OCI-LY1 (cell line): ENCODE measurements around the gene PLEK.

ENCODE experiments used
- H2AFZ ChIP-seq: fragments of 200-600 bp; sonication (generic), shearing (Covaris generic); 2 replicates; pipeline ENCODE4 v1.6.0; 2014; ENCODE audit warnings: antibody characterized with exemption, mild to moderate bottlenecking, low read length
- H3F3A ChIP-seq: fragments of 200-600 bp; sonication (generic), shearing (Covaris generic); 2 replicates; pipeline ENCODE4 v1.6.0; 2014; ENCODE audit warnings: mild to moderate bottlenecking, antibody characterized with exemption, low read length, moderate library complexity; ENCODE audit not compliant: insufficient read depth
- H3K27ac ChIP-seq: fragments of 200-600 bp; sonication (generic); 2 replicates; pipeline ENCODE4 v1.5.1; 2014; ENCODE audit warnings: low read length, mixed run types, mild to moderate bottlenecking, low read depth; ENCODE audit not compliant: poor library complexity, severe bottlenecking
- H3K27me3 ChIP-seq: fragments of 200-600 bp; sonication (generic); 2 replicates; pipeline ENCODE4 v1.6.0; 2014; ENCODE audit warnings: antibody characterized with exemption, mild to moderate bottlenecking, low read length, moderate library complexity; ENCODE audit not compliant: insufficient read depth
- H3K36me3 ChIP-seq: fragments of 200-600 bp; sonication (generic); 2 replicates; pipeline ENCODE4 v1.6.1; 2014; ENCODE audit warnings: mild to moderate bottlenecking, antibody characterized with exemption, low read length, moderate library complexity, mixed read lengths; ENCODE audit not compliant: insufficient read depth
- H3K4me1 ChIP-seq: fragments of 200-600 bp; sonication (generic); 2 replicates; pipeline ENCODE4 v1.5.1; 2014; ENCODE audit warnings: mild to moderate bottlenecking, low read length, moderate library complexity; ENCODE audit not compliant: insufficient read depth, severe bottlenecking
- H3K4me2 ChIP-seq: fragments of 200-600 bp; sonication (generic), shearing (Covaris generic); 2 replicates; pipeline ENCODE4 v1.6.1; 2014; ENCODE audit warnings: low read length
- H3K4me3 ChIP-seq: fragments of 200-600 bp; sonication (generic); 2 replicates; pipeline ENCODE4 v1.5.1; 2014; ENCODE audit warnings: low read length, low read depth, mild to moderate bottlenecking, mixed read lengths; ENCODE audit not compliant: poor library complexity, severe bottlenecking
- H3K79me2 ChIP-seq: fragments of 200-600 bp; shearing (Covaris generic); 2 replicates; pipeline ENCODE4 v1.6.1; 2016; ENCODE audit warnings: mixed run types, low read length, mixed read lengths; ENCODE audit not compliant: insufficient read depth
- H3K9ac ChIP-seq: fragments of 200-600 bp; sonication (generic), shearing (Covaris generic); 2 replicates; pipeline ENCODE4 v1.6.1; 2014; ENCODE audit warnings: mild to moderate bottlenecking, low read length, mixed read lengths
- H3K9me2 ChIP-seq: fragments of 200-600 bp; sonication (generic), shearing (Covaris generic); 2 replicates; pipeline ENCODE4 v1.6.1; 2014; ENCODE audit warnings: low read depth, mild to moderate bottlenecking, low read length, mixed read lengths
- H3K9me3 ChIP-seq: fragments of 200-600 bp; shearing (Covaris generic); 2 replicates; pipeline ENCODE4 v1.6.1; 2014; ENCODE audit warnings: low read length, mixed read lengths
- H4K20me1 ChIP-seq: fragments of 200-600 bp; sonication (generic), shearing (Covaris generic); 2 replicates; pipeline ENCODE4 v1.6.0; 2016; ENCODE audit warnings: mild to moderate bottlenecking, low read length; ENCODE audit not compliant: insufficient read depth
- EZH2 ChIP-seq: fragments of 200-600 bp; sonication (generic), shearing (Covaris generic); IDR thresholded peaks from 2 replicates; pipeline ENCODE4 v1.8.0; 2017; ENCODE audit warnings: borderline replicate concordance, mixed run types, mild to moderate bottlenecking, antibody characterized with exemption, low read length, moderate library complexity, mixed read lengths
- TF ChIP-seq, protein P1 (sequence below): fragments of 200-600 bp; sonication (generic), shearing (Covaris generic); IDR thresholded peaks from 2 replicates; pipeline ENCODE4 v1.5.1; 2017; ENCODE audit warnings: mild to moderate bottlenecking, antibody characterized with exemption, low read length, moderate library complexity, mixed read lengths

Gene PLEK

DNA sequence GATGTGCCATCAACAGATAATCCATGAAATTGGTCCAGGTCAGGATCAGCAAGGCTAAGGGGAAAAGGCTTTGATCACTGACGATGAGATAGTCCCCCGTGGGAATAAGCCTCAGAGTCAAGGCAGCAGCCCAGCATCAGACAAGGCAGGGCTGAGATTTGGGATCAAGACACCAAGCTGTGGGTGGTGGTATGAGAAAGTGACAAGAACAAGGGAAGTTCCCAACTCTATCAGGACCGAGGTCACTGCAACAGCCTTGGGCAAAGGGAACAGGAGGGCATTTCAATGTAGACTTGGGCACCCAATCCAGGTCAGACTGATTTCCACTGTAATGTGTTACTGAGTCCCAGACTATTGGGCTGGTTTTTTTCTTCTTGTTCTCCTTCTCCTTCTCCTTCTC lies 18.7 kb downstream of the PLEK start:
- Histone ChIP-seq H3K27me3 (no peaks in the 10 kb centered on the region), H3K36me3 (peaks cover 18% of the 10 kb centered on the region), H3K9me2 (no peaks in the 10 kb centered on the region), H4K20me1 (no peaks in the 10 kb centered on the region), H3K9ac (no peak overlapping the region), H3K9me3 (no peaks in the 10 kb centered on the region), H3K79me2 (no peaks in the 10 kb centered on the region), H3F3A (0 out of 2 replicates have a peak, but pooled peaks cover 3% of the 10 kb centered on the region), H3K4me2 (no peak overlapping the region; the same call in 1 of the 2 replicates), H3K4me3 (no peak overlapping the region), H3K27ac (no peak overlapping the region), H3K4me1 (peaks cover 47% of the 10 kb centered on the region), H2AFZ (no peak overlapping the region)
- no peak for TF ChIP-seq EZH2
- TF ChIP-seq, protein P1, sequence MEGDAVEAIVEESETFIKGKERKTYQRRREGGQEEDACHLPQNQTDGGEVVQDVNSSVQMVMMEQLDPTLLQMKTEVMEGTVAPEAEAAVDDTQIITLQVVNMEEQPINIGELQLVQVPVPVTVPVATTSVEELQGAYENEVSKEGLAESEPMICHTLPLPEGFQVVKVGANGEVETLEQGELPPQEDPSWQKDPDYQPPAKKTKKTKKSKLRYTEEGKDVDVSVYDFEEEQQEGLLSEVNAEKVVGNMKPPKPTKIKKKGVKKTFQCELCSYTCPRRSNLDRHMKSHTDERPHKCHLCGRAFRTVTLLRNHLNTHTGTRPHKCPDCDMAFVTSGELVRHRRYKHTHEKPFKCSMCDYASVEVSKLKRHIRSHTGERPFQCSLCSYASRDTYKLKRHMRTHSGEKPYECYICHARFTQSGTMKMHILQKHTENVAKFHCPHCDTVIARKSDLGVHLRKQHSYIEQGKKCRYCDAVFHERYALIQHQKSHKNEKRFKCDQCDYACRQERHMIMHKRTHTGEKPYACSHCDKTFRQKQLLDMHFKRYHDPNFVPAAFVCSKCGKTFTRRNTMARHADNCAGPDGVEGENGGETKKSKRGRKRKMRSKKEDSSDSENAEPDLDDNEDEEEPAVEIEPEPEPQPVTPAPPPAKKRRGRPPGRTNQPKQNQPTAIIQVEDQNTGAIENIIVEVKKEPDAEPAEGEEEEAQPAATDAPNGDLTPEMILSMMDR, result no peak

DNA sequence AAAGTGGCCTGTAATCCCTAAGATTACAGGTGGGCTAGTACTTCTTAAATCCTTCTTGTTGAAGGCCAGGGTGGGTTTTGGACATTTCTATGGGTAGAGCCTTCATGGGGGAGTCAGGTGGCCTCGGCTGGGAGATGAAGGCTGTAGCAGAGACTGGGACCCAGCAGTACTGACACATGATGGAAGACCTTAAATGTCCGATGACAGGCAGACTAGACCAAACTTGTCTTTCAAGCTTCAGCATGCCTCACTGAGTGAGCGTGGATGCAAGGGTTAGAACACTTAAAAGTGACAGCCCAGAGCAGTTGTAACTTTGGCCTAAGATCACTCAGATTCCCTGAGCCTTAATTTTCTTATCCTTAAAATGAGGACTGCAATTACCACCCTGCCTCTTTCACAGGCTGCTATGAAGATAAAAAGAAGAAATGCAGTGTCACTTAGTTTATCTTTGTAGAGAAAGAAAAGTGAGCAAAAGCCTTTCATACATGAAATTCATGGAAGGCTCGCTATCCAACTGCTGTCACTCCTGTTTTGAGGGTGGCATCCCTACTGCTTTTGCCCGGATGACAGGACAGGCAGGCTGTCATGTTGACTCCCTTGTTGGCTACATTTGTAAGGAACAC lies 19.5 kb downstream of the PLEK start:
- Histone ChIP-seq H3K9me3 (no peaks in the 10 kb centered on the region), H3K36me3 (peaks cover 21% of the 10 kb centered on the region), H3K4me3 (no peak overlapping the region), H2AFZ (no peak overlapping the region), H3F3A (0 out of 2 replicates have a peak, but pooled peaks cover 3% of the 10 kb centered on the region), H4K20me1 (no peaks in the 10 kb centered on the region), H3K9me2 (no peaks in the 10 kb centered on the region), H3K27ac (peak overlapping the region; percentile 8), H3K9ac (no peak overlapping the region), H3K4me2 (no peak overlapping the region), H3K4me1 (peaks cover 47% of the 10 kb centered on the region), H3K79me2 (no peaks in the 10 kb centered on the region), H3K27me3 (no peaks in the 10 kb centered on the region)
- TF ChIP-seq, protein P1, result no peak
- no peak for TF ChIP-seq EZH2

DNA sequence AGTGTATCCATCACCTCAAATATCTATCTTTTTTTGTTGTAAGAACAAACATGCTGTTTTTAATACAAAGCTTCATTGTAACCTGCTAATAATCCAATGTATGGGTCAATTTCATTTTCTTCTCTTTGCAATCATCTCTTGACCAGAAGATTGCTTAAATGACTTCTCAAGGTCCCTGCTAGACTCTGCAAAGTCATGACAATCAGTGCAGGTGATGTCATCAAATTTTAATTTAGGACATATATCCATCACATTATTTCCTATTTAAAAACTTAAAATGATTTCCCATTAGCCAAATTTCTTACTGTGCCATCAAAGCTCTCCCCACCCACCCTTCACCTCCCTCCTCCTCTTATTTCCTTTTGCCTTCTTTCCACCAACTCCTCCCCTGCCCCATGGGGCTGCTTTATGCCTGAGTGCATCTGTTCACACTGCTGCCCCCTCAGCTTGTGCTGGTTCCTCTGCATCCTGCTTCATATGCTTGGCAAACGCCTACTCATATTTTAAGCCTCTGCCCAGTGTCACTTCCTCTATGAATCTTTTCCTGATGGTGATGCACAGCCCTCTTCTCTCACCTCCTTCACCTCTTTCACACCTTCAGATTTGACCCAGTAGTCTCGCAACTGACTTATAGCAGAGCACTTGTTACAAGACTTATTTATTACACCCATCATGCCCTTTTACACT lies 20.3 kb downstream of the PLEK start:
- Histone ChIP-seq H3K4me1 (peaks cover 47% of the 10 kb centered on the region), H3K36me3 (peaks cover 18% of the 10 kb centered on the region), H3K4me2 (peak overlapping the region; percentile 30; the same call in 1 of the 2 replicates)

More for the DNA sequence above, 20.3 kb downstream of the PLEK start:
- no peaks in the 10 kb centered on the region for H3K9me2 ChIP-seq
- no peaks in the 10 kb centered on the region for H3K27me3 ChIP-seq
- peak overlapping the region; percentile 53 for H3K27ac ChIP-seq
- H3K4me3 ChIP-seq, result no peak overlapping the region
- H3F3A ChIP-seq, result 0 out of 2 replicates have a peak, but pooled peaks cover 3% of the 10 kb centered on the region
- no peak overlapping the region for H2AFZ ChIP-seq
- H3K79me2 ChIP-seq, result no peaks in the 10 kb centered on the region
- no peaks in the 10 kb centered on the region for H3K9me3 ChIP-seq
- no peaks in the 10 kb centered on the region for H4K20me1 ChIP-seq
- TF ChIP-seq, protein P1, result 0 out of 2 replicates have a peak, but pooled peaks have one; percentile 18
- no peak for TF ChIP-seq EZH2
- H3K9ac ChIP-seq, result no peak overlapping the region
